Neuronal stem cell (in vitro differentiated cells): ENCODE results near the gene DTNA.

Experiments used
- DNase-seq: peaks from one replicate; pipeline ENCODE4 v3.0.0-alpha.2; 2013; ENCODE audit warnings: low spot score
- H2AFZ ChIP-seq: one replicate; pipeline ENCODE4 v1.6.1; 2013; ENCODE audit warnings: mild to moderate bottlenecking, low read length, inconsistent platforms
- H2AK5ac ChIP-seq: 2 replicates; pipeline ENCODE4 v1.6.1; 2013; ENCODE audit warnings: low read depth, mild to moderate bottlenecking, inconsistent platforms, low read length, moderate library complexity, mixed read lengths
- H2BK120ac ChIP-seq: 2 replicates; pipeline ENCODE4 v1.6.1; 2013; ENCODE audit warnings: low read depth, mild to moderate bottlenecking, inconsistent platforms, low read length, moderate library complexity, mixed read lengths
- H2BK12ac ChIP-seq: one replicate; pipeline ENCODE4 v1.6.1; 2013; ENCODE audit warnings: low read length, inconsistent platforms
- H2BK15ac ChIP-seq: 2 replicates; pipeline ENCODE4 v1.6.1; 2013; ENCODE audit warnings: mild to moderate bottlenecking, low read length, inconsistent platforms, mixed read lengths
- H2BK5ac ChIP-seq: one replicate; pipeline ENCODE4 v1.6.1; 2013; ENCODE audit warnings: inconsistent platforms, mild to moderate bottlenecking, low read length, moderate library complexity
- H3K14ac ChIP-seq: one replicate; pipeline ENCODE4 v1.6.1; 2013; ENCODE audit warnings: low read length, inconsistent platforms
- H3K18ac ChIP-seq: 2 replicates; pipeline ENCODE4 v1.6.1; 2013; ENCODE audit warnings: low read length, inconsistent platforms
- H3K23ac ChIP-seq: 2 replicates; pipeline ENCODE4 v1.6.1; 2013; ENCODE audit warnings: low read depth, mild to moderate bottlenecking, mixed read lengths, low read length, inconsistent platforms; ENCODE audit not compliant: poor library complexity
- H3K27ac ChIP-seq: replicated peaks from 3 replicates; pipeline ENCODE4 v1.5.1; 2013; ENCODE audit warnings: low read length, inconsistent platforms
- H3K27me3 ChIP-seq, 3 experiments: 2 replicates each; pipeline ENCODE4 v1.6.1; 2013; ENCODE audit warnings: low read length in 3 of 3, mild to moderate bottlenecking in 2 of 3, inconsistent platforms in 1 of 3, low read depth in 1 of 3, mixed read lengths in 1 of 3, moderate library complexity in 1 of 3; ENCODE audit not compliant: control insufficient read depth in 3 of 3, insufficient read depth in 3 of 3
- H3K36me3 ChIP-seq, 2 donors: replicated peaks in 1 of 2; 2 replicates each; pipeline ENCODE4 v1.6.1; 2013; ENCODE audit warnings: low read length in 2 of 2; ENCODE audit not compliant: control insufficient read depth in 2 of 2, insufficient read depth in 2 of 2
- H3K4ac ChIP-seq: 2 replicates; pipeline ENCODE4 v1.6.1; 2013; ENCODE audit warnings: inconsistent platforms, mild to moderate bottlenecking, low read length, moderate library complexity
- H3K4me1 ChIP-seq, 2 donors: 1 replicate in 1 of 2; 2 replicates in 1 of 2; pipeline ENCODE4 v1.6.1; 2013; ENCODE audit warnings: low read length in 2 of 2, low read depth in 1 of 2; ENCODE audit not compliant: control insufficient read depth in 2 of 2, insufficient read depth in 1 of 2
- H3K4me2 ChIP-seq: one replicate; pipeline ENCODE4 v1.6.1; 2013; ENCODE audit warnings: mild to moderate bottlenecking, low read length, inconsistent platforms; ENCODE audit not compliant: insufficient read depth, poor library complexity, severe bottlenecking
- H3K4me3 ChIP-seq, 2 donors: 2 replicates each; pipeline ENCODE4 v1.5.1; 2013; ENCODE audit warnings: low read length in 2 of 2, mild to moderate bottlenecking in 2 of 2, inconsistent platforms in 1 of 2, moderate library complexity in 1 of 2
- H3K79me1 ChIP-seq: one replicate; pipeline ENCODE4 v1.6.1; 2013; ENCODE audit warnings: low read depth, mild to moderate bottlenecking, inconsistent platforms, low read length, moderate library complexity
- H3K9ac ChIP-seq: one replicate; pipeline ENCODE4 v1.6.1; 2013; ENCODE audit warnings: mild to moderate bottlenecking, low read depth, low read length, inconsistent platforms; ENCODE audit not compliant: poor library complexity
- H3K9me3 ChIP-seq, 2 donors: replicated peaks in 1 of 2; 2 replicates each; pipeline versions ENCODE3 to v1.6.1; 2013; ENCODE audit warnings: low read length in 2 of 2, mild to moderate bottlenecking in 2 of 2, inconsistent platforms in 1 of 2, low read depth in 1 of 2, mixed read lengths in 1 of 2, moderate library complexity in 1 of 2; ENCODE audit not compliant: control insufficient read depth in 2 of 2, insufficient read depth in 1 of 2
- H4K8ac ChIP-seq: one replicate; pipeline ENCODE4 v1.6.1; 2013; ENCODE audit warnings: low read depth, mild to moderate bottlenecking, inconsistent platforms, low read length, moderate library complexity
- H4K91ac ChIP-seq: one replicate; pipeline ENCODE4 v1.6.1; 2013; ENCODE audit warnings: low read length, low read depth, mild to moderate bottlenecking, inconsistent platforms; ENCODE audit not compliant: poor library complexity
- WGBS, 2 donors: extraction: QIAGEN DNeasy Blood & Tissue Kit; methylation state at CpG; one replicate each; pipeline ENCODE4 v1.1.7; 2013; ENCODE audit warnings: missing lambda C conversion rate in 2 of 2, mixed read lengths in 1 of 2; ENCODE audit not compliant: insufficient read length in 2 of 2, insufficient replicate concordance in 1 of 2; ENCODE audit errors: extremely low coverage in 2 of 2; 5-methylcytosine and 5-hydroxymethylcytosine counted together

The DTNA gene

GRCh38 chr18:34696671-34697070, 13.4 kb upstream of the DTNA start:
- Histone ChIP-seq H3K4me2 (no peak overlapping the region), H3K9me3 (peaks cover 1 to 8% of the 10 kb centered on the region in 2 donors), H2BK15ac (no peak overlapping the region), H3K4me3 (no peak overlapping the region), H3K18ac (no peak overlapping the region), H4K91ac (no peak overlapping the region), H2AFZ (no peak overlapping the region), H3K4me1 (peaks cover 0 to 8% of the 10 kb centered on the region in 2 donors), H4K8ac (no peak overlapping the region), H3K79me1 (no peaks in the 10 kb centered on the region), H3K36me3 (no peaks in the 10 kb centered on the region), H3K27ac (no peak overlapping the region), H3K9ac (no peak overlapping the region), H2BK12ac (no peak overlapping the region), H3K4ac (no peak overlapping the region), H3K27me3 (peaks cover 0 to 71% (median 0%) of the 10 kb centered on the region in 3 experiments), H3K23ac (no peak overlapping the region), H2AK5ac (no peak overlapping the region), H2BK5ac (no peak overlapping the region), H3K14ac (no peak overlapping the region), H2BK120ac (no peak overlapping the region)
- DNase-seq = no peak
- no CpG with 5 or more reads among the region's 2 CpGs for WGBS, 2 donors

- Histone ChIP-seq H3K14ac (no peak overlapping the region), H3K27me3 (peaks cover 0 to 71% (median 0%) of the 10 kb centered on the region in 3 experiments), H3K9ac (no peak overlapping the region), H3K18ac (no peak overlapping the region), H2BK120ac (no peak overlapping the region), H4K91ac (no peak overlapping the region), H3K4ac (no peak overlapping the region), H2BK15ac (no peak overlapping the region), H3K27ac (no peak overlapping the region), H3K4me2 (no peak overlapping the region), H4K8ac (no peak overlapping the region), H3K23ac (no peak overlapping the region), H2AK5ac (no peak overlapping the region), H3K79me1 (no peaks in the 10 kb centered on the region), H2BK12ac (no peak overlapping the region), H3K9me3 (peaks cover 1 to 8% of the 10 kb centered on the region in 2 donors), H3K4me3 (no peak overlapping the region), H2BK5ac (no peak overlapping the region), H3K36me3 (no peaks in the 10 kb centered on the region), H3K4me1 (peaks cover 0 to 8% of the 10 kb centered on the region in 2 donors), H2AFZ (no peak overlapping the region)
- no peak for DNase-seq
- WGBS, 2 donors = no CpG with 5 or more reads among the region's 1 CpG
Measured at GRCh38 chr18:34697233-34697632, 12.9 kb upstream of the DTNA start.

- Histone ChIP-seq H3K79me1 (no peaks in the 10 kb centered on the region), H2BK15ac (no peak overlapping the region), H2AFZ (no peak overlapping the region), H3K18ac (no peak overlapping the region), H3K27me3 (peaks cover 0 to 73% (median 0%) of the 10 kb centered on the region in 3 experiments), H4K91ac (no peak overlapping the region), H3K4me1 (peaks cover 0 to 8% of the 10 kb centered on the region in 2 donors), H2BK12ac (no peak overlapping the region), H3K23ac (no peak overlapping the region), H2BK120ac (no peak overlapping the region), H2AK5ac (no peak overlapping the region), H3K9ac (no peak overlapping the region), H3K14ac (no peak overlapping the region), H3K4me3 (no peak overlapping the region), H3K9me3 (peaks cover 1 to 8% of the 10 kb centered on the region in 2 donors), H3K4ac (no peak overlapping the region), H3K27ac (no peak overlapping the region), H3K36me3 (no peaks in the 10 kb centered on the region), H3K4me2 (no peak overlapping the region), H4K8ac (no peak overlapping the region), H2BK5ac (no peak overlapping the region)
- no CpG with 5 or more reads among the region's 3 CpGs for WGBS, 2 donors
- no peak for DNase-seq
Measured at GRCh38 chr18:34697891-34698290, 12.2 kb upstream of the DTNA start.

GRCh38 chr18:34701911-34702310, 8.2 kb upstream of the DTNA start:
- Histone ChIP-seq H2BK120ac (no peak overlapping the region), H2BK12ac (no peak overlapping the region), H2BK15ac (no peak overlapping the region), H2AFZ (no peak overlapping the region), H3K27me3 (peaks cover 0 to 88% (median 0%) of the 10 kb centered on the region in 3 experiments), H3K23ac (no peak overlapping the region), H2AK5ac (no peak overlapping the region), H3K9ac (no peak overlapping the region), H2BK5ac (no peak overlapping the region), H3K4ac (no peak overlapping the region), H3K4me1 (peaks cover under 1 to 5% of the 10 kb centered on the region in 2 donors), H4K91ac (no peak overlapping the region), H3K27ac (no peak overlapping the region), H3K18ac (no peak overlapping the region), H3K4me3 (no peak overlapping the region), H3K79me1 (no peaks in the 10 kb centered on the region), H4K8ac (no peak overlapping the region), H3K4me2 (no peak overlapping the region), H3K36me3 (no peaks in the 10 kb centered on the region), H3K9me3 (peaks cover 1 to 8% of the 10 kb centered on the region in 2 donors), H3K14ac (no peak overlapping the region)
- DNase-seq = no peak
- WGBS, 2 donors = no CpG with 5 or more reads among the region's 3 CpGs
